Lower leg skin (tissue), 3 donors: ENCODE data around the gene PFN4.
"Not testable (repeated sequence)": the region's sequence is repeated elsewhere in the genome, so short reads cannot be mapped to it uniquely, and the experiment has no call there.

Source experiments
- CTCF ChIP-seq, 3 donors: fragments of 450-650 bp; IDR thresholded peaks; one replicate each; pipeline ENCODE4 v1.5.1; 2016; ENCODE audit warnings: antibody characterized with exemption in 3 of 3, mild to moderate bottlenecking in 3 of 3, moderate library complexity in 2 of 3
- POLR2A ChIP-seq, 2 donors: fragments of 450-650 bp; IDR thresholded peaks; one replicate each; pipeline ENCODE4 v1.6.1; 2016 to 2017; ENCODE audit warnings: antibody characterized with exemption in 2 of 2, mild to moderate bottlenecking in 1 of 2, moderate library complexity in 1 of 2

- TF ChIP-seq POLR2A, CTCF (IDR thresholded peaks at IDR 0.05): not testable (repeated sequence)
These were observed 22.4 kb downstream of the PFN4 start for GRCh38 chr2:24100732-24101131.
